Mesendoderm (in vitro differentiated cells): ENCODE data around the gene CCM2L.

Experiments used
- DNase-seq: peaks from one replicate; pipeline ENCODE4 v3.0.0; 2013
- H2AK5ac ChIP-seq: 2 replicates; pipeline ENCODE4 v1.6.1; 2013; ENCODE audit warnings: low read length, inconsistent platforms
- H2BK120ac ChIP-seq: 2 replicates; pipeline ENCODE4 v1.6.1; 2013; ENCODE audit warnings: low read depth, mild to moderate bottlenecking, low read length, moderate library complexity, mixed read lengths
- H2BK15ac ChIP-seq: replicated peaks from 2 replicates; pipeline ENCODE4 v1.6.1; 2013; ENCODE audit warnings: low read depth, mild to moderate bottlenecking, moderate library complexity
- H2BK5ac ChIP-seq: 2 replicates; pipeline ENCODE4 v1.6.1; 2013; ENCODE audit warnings: low read length, inconsistent platforms
- H3K18ac ChIP-seq: 2 replicates; pipeline ENCODE4 v1.6.1; 2013; ENCODE audit warnings: mild to moderate bottlenecking, low read length, mixed read lengths
- H3K23ac ChIP-seq: one replicate; pipeline ENCODE4 v1.6.1; 2013; ENCODE audit warnings: low read length
- H3K27ac ChIP-seq: 2 replicates; pipeline ENCODE4 v1.5.1; 2013; ENCODE audit warnings: low read depth, mild to moderate bottlenecking, inconsistent platforms, low read length, moderate library complexity
- H3K27me3 ChIP-seq: 2 replicates; pipeline ENCODE4 v1.6.1; 2013; ENCODE audit warnings: low read length, control low read depth, mild to moderate bottlenecking, inconsistent platforms; ENCODE audit not compliant: insufficient read depth, poor library complexity
- H3K36me3 ChIP-seq: 2 replicates; pipeline ENCODE4 v1.6.1; 2013; ENCODE audit warnings: low read length, inconsistent platforms; ENCODE audit not compliant: control insufficient read depth, insufficient read depth
- H3K4ac ChIP-seq: one replicate; pipeline ENCODE4 v1.6.1; 2013; ENCODE audit warnings: low read depth, mild to moderate bottlenecking, low read length, moderate library complexity
- H3K4me1 ChIP-seq: 2 replicates; pipeline ENCODE4 v1.6.1; 2013; ENCODE audit warnings: low read depth, low read length, inconsistent platforms; ENCODE audit not compliant: control insufficient read depth
- H3K4me2 ChIP-seq: 2 replicates; pipeline ENCODE4 v1.6.1; 2013; ENCODE audit warnings: low read length
- H3K4me3 ChIP-seq: 2 replicates; pipeline ENCODE4 v1.5.1; 2013; ENCODE audit warnings: mild to moderate bottlenecking, low read length
- H3K56ac ChIP-seq: one replicate; pipeline ENCODE4 v1.6.1; 2013; ENCODE audit warnings: low read length
- H3K79me1 ChIP-seq: 2 replicates; pipeline ENCODE4 v1.6.1; 2013; ENCODE audit warnings: low read length, inconsistent platforms
- H3K79me2 ChIP-seq: 2 replicates; pipeline ENCODE4 v1.6.1; 2013; ENCODE audit warnings: mild to moderate bottlenecking, low read length; ENCODE audit not compliant: control insufficient read depth, insufficient read depth
- H3K9ac ChIP-seq: 2 replicates; pipeline ENCODE4 v1.6.1; 2013; ENCODE audit warnings: low read length, inconsistent platforms
- H4K5ac ChIP-seq: one replicate; pipeline ENCODE4 v1.6.1; 2013; ENCODE audit warnings: low read length
- H4K8ac ChIP-seq: one replicate; pipeline ENCODE4 v1.6.1; 2013; ENCODE audit warnings: low read depth, mild to moderate bottlenecking, control low read depth, low read length, moderate library complexity
- WGBS: extraction: QIAGEN DNeasy Blood & Tissue Kit; methylation state at CpG from one replicate; pipeline ENCODE4 v1.1.7; 2013; ENCODE audit warnings: low lambda C conversion rate, missing lambda C conversion rate; ENCODE audit not compliant: insufficient coverage; ENCODE audit errors: extremely low coverage; 5-methylcytosine and 5-hydroxymethylcytosine counted together

The CCM2L gene

DNA sequence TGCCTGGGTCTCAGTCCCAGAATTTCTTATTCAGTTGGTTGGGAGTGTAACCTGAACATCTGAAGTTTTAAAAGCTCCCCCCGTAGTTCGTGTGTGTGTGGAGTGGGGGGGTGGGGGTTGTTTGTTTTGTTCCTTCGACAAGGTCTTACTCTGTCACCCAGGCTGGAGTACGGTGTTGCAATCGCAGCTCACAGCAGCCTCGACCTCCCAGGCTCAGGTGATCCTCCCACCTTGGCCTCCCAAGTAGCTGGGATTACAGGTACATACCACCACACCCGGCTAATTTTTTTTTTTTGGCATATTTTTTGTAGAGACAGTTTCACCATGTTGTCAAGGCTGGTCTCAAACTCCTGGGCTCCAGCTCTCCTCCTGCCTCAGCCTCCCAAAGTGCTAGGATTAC lies 3.1 kb downstream of the CCM2L start:
- Histone ChIP-seq H3K79me2 (no peaks in the 10 kb centered on the region), H3K79me1 (no peaks in the 10 kb centered on the region), H3K4me2 (no peak overlapping the region), H2BK120ac (no peak overlapping the region), H3K4ac (no peak overlapping the region), H2BK5ac (no peak overlapping the region), H3K18ac (no peak overlapping the region), H3K56ac (no peak overlapping the region), H4K8ac (no peak overlapping the region), H3K4me1 (peaks cover 4% of the 10 kb centered on the region), H3K23ac (no peak overlapping the region), H3K9ac (no peak overlapping the region), H2BK15ac (no peak overlapping the region), H4K5ac (no peak overlapping the region), H2AK5ac (no peak overlapping the region), H3K27me3 (no peaks in the 10 kb centered on the region), H3K36me3 (no peaks in the 10 kb centered on the region), H3K27ac (no peak overlapping the region), H3K4me3 (no peak overlapping the region)
- WGBS, result no CpG with 5 or more reads among the region's 7 CpGs
- no peak for DNase-seq

DNA sequence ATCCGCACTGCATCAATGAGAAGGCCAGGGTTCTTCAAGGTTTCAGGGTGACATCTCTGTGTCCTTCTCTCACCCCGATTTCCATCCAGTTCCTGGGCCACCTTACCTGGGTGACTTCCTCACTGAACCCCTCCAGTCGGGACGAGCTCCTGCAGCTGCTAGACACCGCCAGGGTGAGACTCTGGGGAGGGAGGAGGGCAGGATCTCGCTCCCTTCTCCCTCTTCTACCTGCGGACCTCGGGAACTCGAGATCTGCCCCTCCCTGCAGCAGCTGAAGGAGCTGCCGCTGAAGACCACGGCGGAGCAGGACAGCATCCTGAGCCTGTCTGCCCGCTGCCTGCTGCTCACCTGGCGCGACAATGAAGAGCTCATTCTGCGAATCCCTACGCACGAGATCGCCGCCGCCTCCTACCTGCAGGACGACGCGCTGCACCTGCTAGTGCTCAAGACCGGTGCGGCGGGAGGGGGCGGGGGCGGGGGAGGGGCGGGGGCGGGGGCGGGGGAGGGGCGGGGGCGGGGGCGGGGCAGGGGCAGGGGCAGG lies 7.5 kb downstream of the CCM2L start:
- Histone ChIP-seq H3K27me3 (no peaks in the 10 kb centered on the region), H2BK15ac (no peak overlapping the region), H3K79me2 (no peaks in the 10 kb centered on the region), H2AK5ac (no peak overlapping the region), H3K27ac (no peak overlapping the region), H2BK5ac (no peak overlapping the region), H2BK120ac (no peak overlapping the region), H3K4me3 (no peak overlapping the region), H3K36me3 (no peaks in the 10 kb centered on the region), H4K8ac (no peak overlapping the region), H4K5ac (no peak overlapping the region), H3K4me1 (no peaks in the 10 kb centered on the region), H3K4me2 (peak overlapping the region; percentile 13), H3K56ac (no peak overlapping the region), H3K9ac (no peak overlapping the region), H3K79me1 (no peaks in the 10 kb centered on the region), H3K23ac (no peak overlapping the region), H3K18ac (no peak overlapping the region), H3K4ac (no peak overlapping the region)
- no CpG with 5 or more reads among the region's 35 CpGs for WGBS
- peak; percentile 95 for DNase-seq

DNA sequence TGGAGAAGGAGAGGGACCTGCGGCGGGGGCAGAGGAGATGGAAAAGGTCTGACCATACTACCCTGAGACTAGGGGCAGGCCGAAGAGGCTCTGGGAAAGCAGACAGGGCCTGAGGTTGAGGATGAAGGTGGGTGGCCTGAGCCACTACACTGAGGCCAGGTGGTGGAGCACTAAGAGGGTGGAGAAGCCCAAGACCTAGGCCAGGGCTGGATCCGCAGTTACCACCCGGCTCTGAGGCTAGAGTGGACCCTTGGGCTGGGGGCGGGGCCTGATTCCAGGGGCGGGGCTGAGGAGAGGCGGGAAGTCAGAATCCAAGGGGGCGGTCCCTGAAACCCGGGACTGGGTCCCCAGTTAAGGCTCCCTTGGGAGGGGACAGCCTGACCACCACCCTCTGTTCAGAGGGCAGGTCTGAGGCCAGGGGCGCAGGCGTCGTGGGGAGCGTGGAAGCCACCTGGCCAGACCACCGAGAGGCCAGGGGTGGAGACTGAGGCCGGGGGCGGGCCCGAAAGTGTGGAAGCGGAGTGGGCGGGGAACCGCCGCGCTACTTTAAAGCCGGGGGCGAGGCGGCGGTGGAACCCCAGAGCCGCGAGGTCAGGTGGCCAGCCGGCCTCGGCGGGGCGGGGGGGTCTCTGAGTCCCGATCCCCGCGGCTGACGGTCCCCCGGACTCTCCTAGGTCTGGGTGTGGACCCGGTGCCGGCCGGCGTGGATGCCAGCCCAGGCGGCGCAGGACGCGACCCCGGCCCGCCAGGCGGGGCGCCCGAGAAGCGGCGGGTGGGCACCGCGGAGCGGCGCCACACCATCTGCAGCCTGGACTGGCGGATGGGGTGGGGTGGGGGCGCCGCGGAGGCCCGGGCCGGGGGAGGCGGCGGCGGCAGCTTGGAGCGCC lies 8.3 kb downstream of the CCM2L start:
- Histone ChIP-seq H3K79me2 (no peaks in the 10 kb centered on the region), H3K27me3 (no peaks in the 10 kb centered on the region)
- no CpG with 5 or more reads among the region's 67 CpGs for WGBS

DNA sequence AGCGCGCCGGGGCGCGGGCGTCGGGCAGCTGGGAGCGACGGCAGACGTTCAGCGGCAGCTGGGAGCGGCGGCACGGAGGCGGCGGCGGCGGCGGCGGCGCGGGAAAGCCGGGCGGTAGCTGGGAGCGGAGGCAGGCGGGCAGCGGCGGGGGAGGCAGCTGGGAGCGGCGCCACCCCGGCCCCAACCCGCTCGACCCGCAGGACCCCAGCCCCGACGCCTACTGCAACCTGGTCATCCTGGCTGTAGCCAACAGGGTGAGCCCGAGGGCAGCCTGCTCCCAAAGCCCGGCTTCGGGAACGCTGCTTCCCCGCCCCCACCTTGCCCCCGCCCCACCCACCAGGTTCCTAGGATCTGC lies 8.9 kb downstream of the CCM2L start:
- Histone ChIP-seq H3K79me1 (no peaks in the 10 kb centered on the region), H2BK15ac (no peak overlapping the region), H3K23ac (no peak overlapping the region), H3K9ac (no peak overlapping the region), H2AK5ac (no peak overlapping the region), H3K27ac (no peak overlapping the region), H3K4me2 (no peak overlapping the region), H4K8ac (no peak overlapping the region), H2BK5ac (no peak overlapping the region), H3K79me2 (no peaks in the 10 kb centered on the region), H4K5ac (no peak overlapping the region), H3K4me1 (no peaks in the 10 kb centered on the region), H3K36me3 (no peaks in the 10 kb centered on the region), H3K56ac (peak overlapping the region; percentile 38), H3K4ac (no peak overlapping the region), H3K4me3 (no peak overlapping the region), H3K27me3 (no peaks in the 10 kb centered on the region), H3K18ac (peak overlapping the region; percentile 62), H2BK120ac (no peak overlapping the region)
- WGBS, result no CpG with 5 or more reads among the region's 42 CpGs
- peak; percentile 80 for DNase-seq

More for the DNA sequence above, 8.3 kb downstream of the CCM2L start:
- Histone ChIP-seq H2BK5ac (no peak overlapping the region), H3K56ac (peak overlapping the region; percentile 84), H2BK120ac (no peak overlapping the region), H3K23ac (no peak overlapping the region), H2AK5ac (no peak overlapping the region), H3K4me1 (no peaks in the 10 kb centered on the region), H4K5ac (no peak overlapping the region), H3K4me3 (peak overlapping the region; percentile 49), H2BK15ac (no peak overlapping the region), H3K18ac (peak overlapping the region; percentile 62), H4K8ac (no peak overlapping the region), H3K79me1 (no peaks in the 10 kb centered on the region), H3K4ac (no peak overlapping the region), H3K36me3 (no peaks in the 10 kb centered on the region), H3K9ac (peak overlapping the region; percentile 70), H3K27ac (no peak overlapping the region), H3K4me2 (peak overlapping the region; percentile 94)
- DNase-seq, result peak; percentile 93

DNA sequence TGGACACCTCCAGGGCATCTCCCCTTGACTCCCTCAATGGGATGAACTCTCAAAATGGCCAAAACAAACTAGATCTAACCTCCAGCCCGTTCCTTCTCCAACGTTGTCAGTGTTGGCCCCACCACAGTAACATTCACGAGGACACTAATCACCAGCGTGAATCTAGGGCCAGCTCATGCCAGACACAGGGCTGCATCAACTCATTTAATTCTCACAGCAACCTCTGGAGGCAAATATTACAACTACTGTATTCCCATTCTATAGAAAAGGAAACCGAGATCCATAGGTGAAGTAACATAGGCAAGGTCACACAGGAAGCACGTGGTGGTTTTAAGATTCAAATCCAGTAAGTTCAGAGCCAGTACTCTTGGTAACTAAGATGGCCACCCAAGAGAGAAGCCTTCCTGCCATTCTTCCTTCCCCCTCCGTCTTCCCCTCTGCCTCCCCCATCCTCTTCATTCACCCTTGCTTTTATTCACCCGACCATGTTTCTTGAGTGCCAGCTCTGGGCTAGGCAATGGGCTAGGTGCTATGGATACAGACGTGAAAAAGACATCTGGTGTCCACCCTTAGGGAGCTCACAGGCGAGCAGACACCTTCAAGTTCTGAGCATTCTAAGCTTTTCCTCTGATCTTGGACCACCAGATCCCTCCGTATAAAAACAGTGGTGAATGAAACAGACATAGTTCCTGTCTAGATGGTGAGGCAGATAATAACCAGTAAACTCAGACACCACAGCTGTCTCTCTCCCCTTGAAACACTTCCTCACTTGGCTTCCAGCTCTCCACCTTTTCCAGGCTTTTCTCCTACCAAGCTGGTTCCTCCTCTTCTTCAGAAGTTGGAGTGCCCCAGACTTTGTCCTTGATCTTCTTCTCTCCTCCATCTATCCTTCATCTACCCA lies 9.6 kb downstream of the CCM2L start:
- no CpG with 5 or more reads among the region's 11 CpGs for WGBS
- no peak overlapping the region for H2BK15ac ChIP-seq
- H3K4me2 ChIP-seq, result peak overlapping the region; percentile 46
- H3K79me2 ChIP-seq, result no peaks in the 10 kb centered on the region
- H2BK120ac ChIP-seq, result no peak overlapping the region
- no peaks in the 10 kb centered on the region for H3K79me1 ChIP-seq
- no peak overlapping the region for H4K8ac ChIP-seq
- H2AK5ac ChIP-seq, result no peak overlapping the region
- no peak overlapping the region for H3K4ac ChIP-seq
- H3K4me3 ChIP-seq, result no peak overlapping the region
- DNase-seq, result no peak
- H4K5ac ChIP-seq, result no peak overlapping the region
- no peak overlapping the region for H3K56ac ChIP-seq
- H3K23ac ChIP-seq, result no peak overlapping the region
- no peak overlapping the region for H3K27ac ChIP-seq
- H3K9ac ChIP-seq, result no peak overlapping the region
- H3K18ac ChIP-seq, result no peak overlapping the region
- H3K4me1 ChIP-seq, result no peaks in the 10 kb centered on the region
- no peaks in the 10 kb centered on the region for H3K27me3 ChIP-seq
- H3K36me3 ChIP-seq, result no peaks in the 10 kb centered on the region
- no peak overlapping the region for H2BK5ac ChIP-seq
